ENCODE data around the gene THADA.

The THADA gene

DNA sequence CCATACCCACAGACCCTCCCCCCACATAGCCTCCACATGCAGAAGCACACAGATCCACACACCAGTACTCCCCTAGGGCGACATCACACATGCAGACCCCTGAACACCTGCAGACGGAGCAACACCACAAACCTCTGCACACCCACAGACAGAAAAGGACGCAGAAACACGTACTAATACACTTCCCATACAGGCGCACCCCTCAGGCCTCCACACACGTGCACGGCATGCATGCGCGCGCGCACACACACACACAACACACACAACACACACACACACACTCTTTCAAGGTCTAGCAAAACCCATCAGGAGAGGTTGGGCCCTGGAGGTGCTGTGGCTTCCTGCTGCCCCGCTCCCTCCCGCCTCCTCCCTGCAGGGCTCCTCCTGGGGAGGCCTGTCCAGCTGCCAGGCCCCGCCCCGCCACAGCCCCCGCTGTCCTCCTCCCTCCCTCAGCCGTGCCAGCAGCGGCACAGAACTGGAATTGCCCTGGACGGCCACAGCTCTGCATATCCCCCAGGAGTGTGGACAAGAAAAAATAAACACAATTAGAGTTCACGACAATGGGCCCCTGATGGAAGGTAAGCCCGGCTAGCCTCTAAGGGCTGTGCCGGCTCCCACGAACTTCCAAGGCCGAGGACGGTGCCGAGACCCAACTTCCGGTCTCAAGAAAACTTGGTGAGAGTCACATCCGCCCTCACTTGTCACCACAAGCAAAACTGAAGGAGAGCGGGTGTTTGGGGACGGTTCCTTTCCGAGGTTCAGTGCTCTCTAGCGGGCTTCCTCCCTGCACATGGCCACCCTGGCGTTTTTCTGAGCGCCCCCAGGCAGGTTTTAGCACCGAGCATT, 376.2 kb downstream of the THADA start (continued):
- TF ChIP-seq ZNF112 (tag by site-specific recombination; IDR thresholded peaks at IDR 0.05) (no peak), ZNF555 (tag by site-specific recombination; conservative IDR thresholded peaks at IDR 0.05) (no peak), ZNF248 (tag by site-specific recombination; IDR thresholded peaks at IDR 0.05) (no peak), ZBTB8A (tag by site-specific recombination; IDR thresholded peaks at IDR 0.05) (no peak; the same call in 1 of the 2 replicates), ZNF169 (tag by site-specific recombination; IDR thresholded peaks at IDR 0.05) (no peak), ZBTB48 (tag by site-specific recombination; IDR thresholded peaks at IDR 0.05) (peak; percentile 59), ZNF426 (tag by site-specific recombination; IDR thresholded peaks at IDR 0.05) (no peak), FEZF1 (tag by site-specific recombination; IDR thresholded peaks at IDR 0.05) (no peak), ZNF621 (tag by site-specific recombination; IDR thresholded peaks at IDR 0.05) (no peak), ZNF624 (tag by site-specific recombination; IDR thresholded peaks at IDR 0.05) (no peak), MYNN (tag by site-specific recombination; IDR thresholded peaks at IDR 0.05; ENCODE audit: borderline replicate concordance) (no peak), ZNF37A (tag by site-specific recombination; IDR thresholded peaks at IDR 0.05) (no peak), SP3 (tag by site-specific recombination; IDR thresholded peaks at IDR 0.05) (peak; percentile 84), ZNF596 (tag by site-specific recombination; IDR thresholded peaks at IDR 0.05) (no peak), ZNF623 (tag by site-specific recombination; IDR thresholded peaks at IDR 0.05) (no peak), ZNF140 (tag by site-specific recombination; IDR thresholded peaks at IDR 0.05) (no peak), ZNF311 (tag by site-specific recombination; IDR thresholded peaks at IDR 0.05; ENCODE audit: borderline replicate concordance) (no peak), KLF9 (tag by site-specific recombination; IDR thresholded peaks at IDR 0.05; ENCODE audit: low read depth) (no peak; the same call in 1 of the 2 replicates), ZSCAN23 (tag by site-specific recombination; IDR thresholded peaks at IDR 0.05) (no peak), YY1 (tag by site-specific recombination; IDR thresholded peaks at IDR 0.05) (no peak), ZNF223 (tag by site-specific recombination; IDR thresholded peaks at IDR 0.05) (no peak), ZNF114 (tag by site-specific recombination; IDR thresholded peaks at IDR 0.05) (no peak), ZNF654 (tag by site-specific recombination; IDR thresholded peaks at IDR 0.05; ENCODE audit: low read depth) (no peak), ZNF10 (tag by site-specific recombination; IDR thresholded peaks at IDR 0.05) (peak; percentile 58; the same call in 1 of the 2 replicates)
- TF ChIP-seq, protein P1, sequence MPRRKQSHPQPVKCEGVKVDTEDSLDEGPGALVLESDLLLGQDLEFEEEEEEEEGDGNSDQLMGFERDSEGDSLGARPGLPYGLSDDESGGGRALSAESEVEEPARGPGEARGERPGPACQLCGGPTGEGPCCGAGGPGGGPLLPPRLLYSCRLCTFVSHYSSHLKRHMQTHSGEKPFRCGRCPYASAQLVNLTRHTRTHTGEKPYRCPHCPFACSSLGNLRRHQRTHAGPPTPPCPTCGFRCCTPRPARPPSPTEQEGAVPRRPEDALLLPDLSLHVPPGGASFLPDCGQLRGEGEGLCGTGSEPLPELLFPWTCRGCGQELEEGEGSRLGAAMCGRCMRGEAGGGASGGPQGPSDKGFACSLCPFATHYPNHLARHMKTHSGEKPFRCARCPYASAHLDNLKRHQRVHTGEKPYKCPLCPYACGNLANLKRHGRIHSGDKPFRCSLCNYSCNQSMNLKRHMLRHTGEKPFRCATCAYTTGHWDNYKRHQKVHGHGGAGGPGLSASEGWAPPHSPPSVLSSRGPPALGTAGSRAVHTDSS (tag by site-specific recombination; IDR thresholded peaks at IDR 0.05): no peak
- TF ChIP-seq, protein P2, sequence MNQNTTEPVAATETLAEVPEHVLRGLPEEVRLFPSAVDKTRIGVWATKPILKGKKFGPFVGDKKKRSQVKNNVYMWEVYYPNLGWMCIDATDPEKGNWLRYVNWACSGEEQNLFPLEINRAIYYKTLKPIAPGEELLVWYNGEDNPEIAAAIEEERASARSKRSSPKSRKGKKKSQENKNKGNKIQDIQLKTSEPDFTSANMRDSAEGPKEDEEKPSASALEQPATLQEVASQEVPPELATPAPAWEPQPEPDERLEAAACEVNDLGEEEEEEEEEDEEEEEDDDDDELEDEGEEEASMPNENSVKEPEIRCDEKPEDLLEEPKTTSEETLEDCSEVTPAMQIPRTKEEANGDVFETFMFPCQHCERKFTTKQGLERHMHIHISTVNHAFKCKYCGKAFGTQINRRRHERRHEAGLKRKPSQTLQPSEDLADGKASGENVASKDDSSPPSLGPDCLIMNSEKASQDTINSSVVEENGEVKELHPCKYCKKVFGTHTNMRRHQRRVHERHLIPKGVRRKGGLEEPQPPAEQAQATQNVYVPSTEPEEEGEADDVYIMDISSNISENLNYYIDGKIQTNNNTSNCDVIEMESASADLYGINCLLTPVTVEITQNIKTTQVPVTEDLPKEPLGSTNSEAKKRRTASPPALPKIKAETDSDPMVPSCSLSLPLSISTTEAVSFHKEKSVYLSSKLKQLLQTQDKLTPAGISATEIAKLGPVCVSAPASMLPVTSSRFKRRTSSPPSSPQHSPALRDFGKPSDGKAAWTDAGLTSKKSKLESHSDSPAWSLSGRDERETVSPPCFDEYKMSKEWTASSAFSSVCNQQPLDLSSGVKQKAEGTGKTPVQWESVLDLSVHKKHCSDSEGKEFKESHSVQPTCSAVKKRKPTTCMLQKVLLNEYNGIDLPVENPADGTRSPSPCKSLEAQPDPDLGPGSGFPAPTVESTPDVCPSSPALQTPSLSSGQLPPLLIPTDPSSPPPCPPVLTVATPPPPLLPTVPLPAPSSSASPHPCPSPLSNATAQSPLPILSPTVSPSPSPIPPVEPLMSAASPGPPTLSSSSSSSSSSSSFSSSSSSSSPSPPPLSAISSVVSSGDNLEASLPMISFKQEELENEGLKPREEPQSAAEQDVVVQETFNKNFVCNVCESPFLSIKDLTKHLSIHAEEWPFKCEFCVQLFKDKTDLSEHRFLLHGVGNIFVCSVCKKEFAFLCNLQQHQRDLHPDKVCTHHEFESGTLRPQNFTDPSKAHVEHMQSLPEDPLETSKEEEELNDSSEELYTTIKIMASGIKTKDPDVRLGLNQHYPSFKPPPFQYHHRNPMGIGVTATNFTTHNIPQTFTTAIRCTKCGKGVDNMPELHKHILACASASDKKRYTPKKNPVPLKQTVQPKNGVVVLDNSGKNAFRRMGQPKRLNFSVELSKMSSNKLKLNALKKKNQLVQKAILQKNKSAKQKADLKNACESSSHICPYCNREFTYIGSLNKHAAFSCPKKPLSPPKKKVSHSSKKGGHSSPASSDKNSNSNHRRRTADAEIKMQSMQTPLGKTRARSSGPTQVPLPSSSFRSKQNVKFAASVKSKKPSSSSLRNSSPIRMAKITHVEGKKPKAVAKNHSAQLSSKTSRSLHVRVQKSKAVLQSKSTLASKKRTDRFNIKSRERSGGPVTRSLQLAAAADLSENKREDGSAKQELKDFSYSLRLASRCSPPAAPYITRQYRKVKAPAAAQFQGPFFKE (tag by site-specific recombination; IDR thresholded peaks at IDR 0.05; ENCODE audit: borderline replicate concordance): peak; percentile 83; the same call in 1 of the 2 replicates
- TF ChIP-seq, protein P3, sequence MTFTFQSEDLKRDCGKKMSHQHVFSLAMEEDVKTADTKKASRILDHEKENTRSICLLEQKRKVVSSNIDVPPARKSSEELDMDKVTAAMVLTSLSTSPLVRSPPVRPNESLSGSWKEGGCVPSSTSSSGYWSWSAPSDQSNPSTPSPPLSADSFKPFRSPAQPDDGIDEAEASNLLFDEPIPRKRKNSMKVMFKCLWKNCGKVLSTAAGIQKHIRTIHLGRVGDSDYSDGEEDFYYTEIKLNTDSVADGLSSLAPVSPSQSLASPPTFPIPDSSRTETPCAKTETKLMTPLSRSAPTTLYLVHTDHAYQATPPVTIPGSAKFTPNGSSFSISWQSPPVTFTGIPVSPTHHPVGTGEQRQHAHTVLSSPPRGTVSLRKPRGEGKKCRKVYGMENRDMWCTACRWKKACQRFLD (tag by site-specific recombination; IDR thresholded peaks at IDR 0.05): no peak
- TF ChIP-seq, protein P4, sequence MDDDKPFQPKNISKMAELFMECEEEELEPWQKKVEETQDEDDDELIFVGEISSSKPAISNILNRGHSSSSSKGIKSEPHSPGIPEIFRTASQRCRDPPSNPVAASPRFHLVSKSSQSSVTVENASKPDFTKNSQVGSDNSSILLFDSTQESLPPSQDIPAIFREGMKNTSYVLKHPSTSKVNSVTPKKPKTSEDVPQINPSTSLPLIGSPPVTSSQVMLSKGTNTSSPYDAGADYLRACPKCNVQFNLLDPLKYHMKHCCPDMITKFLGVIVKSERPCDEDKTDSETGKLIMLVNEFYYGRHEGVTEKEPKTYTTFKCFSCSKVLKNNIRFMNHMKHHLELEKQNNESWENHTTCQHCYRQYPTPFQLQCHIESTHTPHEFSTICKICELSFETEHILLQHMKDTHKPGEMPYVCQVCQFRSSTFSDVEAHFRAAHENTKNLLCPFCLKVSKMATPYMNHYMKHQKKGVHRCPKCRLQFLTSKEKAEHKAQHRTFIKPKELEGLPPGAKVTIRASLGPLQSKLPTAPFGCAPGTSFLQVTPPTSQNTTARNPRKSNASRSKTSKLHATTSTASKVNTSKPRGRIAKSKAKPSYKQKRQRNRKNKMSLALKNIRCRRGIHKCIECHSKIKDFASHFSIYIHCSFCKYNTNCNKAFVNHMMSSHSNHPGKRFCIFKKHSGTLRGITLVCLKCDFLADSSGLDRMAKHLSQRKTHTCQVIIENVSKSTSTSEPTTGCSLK (tag by site-specific recombination; IDR thresholded peaks at IDR 0.05): no peak
- TF ChIP-seq, protein P5, sequence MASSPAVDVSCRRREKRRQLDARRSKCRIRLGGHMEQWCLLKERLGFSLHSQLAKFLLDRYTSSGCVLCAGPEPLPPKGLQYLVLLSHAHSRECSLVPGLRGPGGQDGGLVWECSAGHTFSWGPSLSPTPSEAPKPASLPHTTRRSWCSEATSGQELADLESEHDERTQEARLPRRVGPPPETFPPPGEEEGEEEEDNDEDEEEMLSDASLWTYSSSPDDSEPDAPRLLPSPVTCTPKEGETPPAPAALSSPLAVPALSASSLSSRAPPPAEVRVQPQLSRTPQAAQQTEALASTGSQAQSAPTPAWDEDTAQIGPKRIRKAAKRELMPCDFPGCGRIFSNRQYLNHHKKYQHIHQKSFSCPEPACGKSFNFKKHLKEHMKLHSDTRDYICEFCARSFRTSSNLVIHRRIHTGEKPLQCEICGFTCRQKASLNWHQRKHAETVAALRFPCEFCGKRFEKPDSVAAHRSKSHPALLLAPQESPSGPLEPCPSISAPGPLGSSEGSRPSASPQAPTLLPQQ (tag by site-specific recombination; IDR thresholded peaks at IDR 0.05): no peak; the same call in none of the 2 replicates

All from HEK293 (cell line).